Activated naive CD8-positive, alpha-beta T cell treated with anti-CD3 and anti-CD28 coated beads, Interleukin-2, amount 10 ng/mL, durations not matched to agents 7 days and 5 days (primary cell): ENCODE measurements around the gene METTL23. TPM values are rescaled to one million over a fixed set of nuclear protein-coding genes. Genes with fewer than 3 reads are reported as not detected.

Experiments
- ATAC-seq: fragments of 150-1000 bp; cut with Tn5 transposase; one replicate; pipeline ENCODE4 v1.10.0; 2021; ENCODE audit warnings: low read depth, moderate library complexity
- POLR2A ChIA-PET: fragments of 350-600 bp; sonication (Branson Sonifier 250); formaldehyde crosslinking; loops from one replicate; lab custom pipeline; 2021; ENCODE audit warnings: antibody characterized with exemption; lab: Charles Lee
- DNase-seq: peaks from one replicate; pipeline ENCODE4 v3.0.0; 2021
- H3K27ac Mint-ChIP-seq: one replicate; pipeline ENCODE4 v1.8.0; 2022; ENCODE audit warnings: mild to moderate bottlenecking, mixed read lengths
- H3K27me3 Mint-ChIP-seq: one replicate; pipeline ENCODE4 v1.8.0; 2022; ENCODE audit warnings: mild to moderate bottlenecking, moderate library complexity, mixed read lengths
- H3K36me3 Mint-ChIP-seq: one replicate; pipeline ENCODE4 v1.8.0; 2021; ENCODE audit warnings: mild to moderate bottlenecking, mixed read lengths
- H3K4me1 Mint-ChIP-seq: one replicate; pipeline ENCODE4 v1.8.0; 2021; ENCODE audit warnings: mixed read lengths
- H3K4me3 Mint-ChIP-seq: one replicate; pipeline ENCODE4 v1.8.0; 2022; ENCODE audit warnings: mild to moderate bottlenecking, moderate library complexity, mixed read lengths
- H3K9me3 Mint-ChIP-seq: one replicate; pipeline ENCODE4 v1.8.0; 2021; ENCODE audit warnings: mixed read lengths
- total RNA-seq, 2 experiments: library from RNA; stranded (reverse); gene quantifications; one replicate each; pipeline ENCODE4 v1.2.3, GENCODE V29; 2021

Gene METTL23
- total RNA-seq, 2 experiments from 2014 or later: 51.1 to 54.1 TPM

GRCh38 chr17:76751416-76751993, 24.9 kb downstream of the METTL23 start:
- no peaks in the 10 kb centered on the region for H3K27me3 Mint-ChIP-seq
- DNase-seq: no peak
- H3K36me3 Mint-ChIP-seq: peaks cover 20% of the 10 kb centered on the region
- no peak for ATAC-seq
- POLR2A ChIA-PET: interaction anchor here (0.9 to 2.5 kb wide), 5 partner anchors 14 to 24 kb away, joined by 3 to 47 read pairs (median 11); partner anchors contain the start of genes MFSD11 and SRSF2
- peaks cover 24% of the 10 kb centered on the region for H3K4me1 Mint-ChIP-seq
- peak overlapping the region; percentile 97 for H3K27ac Mint-ChIP-seq
- H3K9me3 Mint-ChIP-seq: no peaks in the 10 kb centered on the region
- peak overlapping the region; percentile 87 for H3K4me3 Mint-ChIP-seq

- DNase-seq: no peak
- POLR2A ChIA-PET: interaction anchor here (0.6 to 2.5 kb wide), 6 partner anchors 14 to 24 kb away, joined by 3 to 47 read pairs (median 10); partner anchors contain the start of genes MFSD11 and SRSF2
- peak overlapping the region; percentile 97 for H3K27ac Mint-ChIP-seq
- H3K36me3 Mint-ChIP-seq: peaks cover 22% of the 10 kb centered on the region
- no peaks in the 10 kb centered on the region for H3K27me3 Mint-ChIP-seq
- ATAC-seq: peak; percentile 88
- peaks cover 27% of the 10 kb centered on the region for H3K4me1 Mint-ChIP-seq
- H3K4me3 Mint-ChIP-seq: peak overlapping the region; percentile 87
- no peaks in the 10 kb centered on the region for H3K9me3 Mint-ChIP-seq
Observed at GRCh38 chr17:76752006-76752405, 25.4 kb downstream of the METTL23 start.

DNA sequence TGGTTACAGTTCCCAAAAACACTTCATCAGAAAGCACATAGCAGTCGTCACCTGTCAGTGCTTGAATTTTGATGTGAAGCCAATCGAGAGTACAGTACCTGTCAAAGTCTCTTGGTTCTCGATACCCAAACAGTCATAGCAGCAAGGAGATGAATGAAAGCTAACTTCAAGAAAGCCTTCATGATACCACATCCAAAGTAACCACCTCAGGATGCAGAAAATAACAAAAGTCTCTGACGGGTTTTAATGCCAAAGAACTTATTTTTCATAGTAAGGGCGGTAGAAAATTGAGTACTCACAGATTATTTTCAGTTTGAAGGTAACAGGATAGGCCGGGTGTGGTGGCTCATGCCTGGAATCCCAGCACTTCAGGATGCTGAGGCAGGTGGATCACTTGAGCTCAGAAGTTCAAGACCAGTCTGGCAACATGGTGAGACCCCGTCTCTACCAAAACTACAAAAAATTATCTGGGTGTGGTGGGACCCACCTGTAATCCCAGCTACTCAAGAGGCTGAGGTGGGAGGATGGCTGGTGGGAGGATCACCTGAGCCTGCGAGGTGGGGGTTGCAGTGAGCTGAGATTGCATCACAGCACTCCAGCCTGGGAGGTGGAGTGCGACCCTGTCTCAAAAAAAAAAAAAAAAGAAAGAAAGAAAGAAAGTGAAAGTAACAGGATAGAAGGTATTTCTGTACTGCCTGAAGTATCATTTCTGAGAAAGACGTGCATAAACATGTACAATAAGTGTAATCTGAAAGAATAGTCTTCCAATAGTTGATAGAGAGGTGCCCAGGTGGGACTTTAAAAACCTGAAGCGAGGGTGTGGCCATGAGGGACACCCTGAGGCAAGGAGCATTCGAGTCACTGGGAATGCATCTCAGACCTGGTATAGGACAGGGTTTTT, 26.7 kb downstream of the METTL23 start:
- Mint-ChIP-seq H3K4me3 (peak overlapping the region; percentile 87), H3K27ac (peak overlapping the region; percentile 97), H3K36me3 (peaks cover 23% of the 10 kb centered on the region), H3K9me3 (no peaks in the 10 kb centered on the region), H3K27me3 (no peaks in the 10 kb centered on the region), H3K4me1 (peaks cover 30% of the 10 kb centered on the region)
- DNase-seq: peak; percentile 42
- POLR2A ChIA-PET: interaction anchor here (0.7 to 2.5 kb wide), 11 partner anchors 12 to 622 kb away, joined by 3 to 47 read pairs (median 4); partner anchors contain the start of genes JMJD6, METTL23, MFSD11 and SRSF2
- ATAC-seq: peak; percentile 57

GRCh38 chr17:76755285-76755684, 28.6 kb downstream of the METTL23 start:
- no peaks in the 10 kb centered on the region for H3K9me3 Mint-ChIP-seq
- ATAC-seq: no peak
- peaks cover 25% of the 10 kb centered on the region for H3K4me1 Mint-ChIP-seq
- no peak overlapping the region for H3K27ac Mint-ChIP-seq
- POLR2A ChIA-PET: interaction anchor here (0.7 to 1.4 kb wide), 4 partner anchors 17 to 371 kb away, joined by 3 to 9 read pairs (median 4); partner anchors contain the start of gene MFSD11
- no peaks in the 10 kb centered on the region for H3K27me3 Mint-ChIP-seq
- H3K4me3 Mint-ChIP-seq: no peak overlapping the region
- peaks cover 9% of the 10 kb centered on the region for H3K36me3 Mint-ChIP-seq
- no peak for DNase-seq

- H3K4me3 Mint-ChIP-seq: no peak overlapping the region
- no peaks in the 10 kb centered on the region for H3K9me3 Mint-ChIP-seq
- H3K4me1 Mint-ChIP-seq: peaks cover 21% of the 10 kb centered on the region
- DNase-seq: no peak
- POLR2A ChIA-PET: no interaction called here
- no peak overlapping the region for H3K27ac Mint-ChIP-seq
- H3K27me3 Mint-ChIP-seq: no peaks in the 10 kb centered on the region
- no peak for ATAC-seq
- peaks cover 7% of the 10 kb centered on the region for H3K36me3 Mint-ChIP-seq
Observed at GRCh38 chr17:76757256-76757655, 30.6 kb downstream of the METTL23 start.

DNA sequence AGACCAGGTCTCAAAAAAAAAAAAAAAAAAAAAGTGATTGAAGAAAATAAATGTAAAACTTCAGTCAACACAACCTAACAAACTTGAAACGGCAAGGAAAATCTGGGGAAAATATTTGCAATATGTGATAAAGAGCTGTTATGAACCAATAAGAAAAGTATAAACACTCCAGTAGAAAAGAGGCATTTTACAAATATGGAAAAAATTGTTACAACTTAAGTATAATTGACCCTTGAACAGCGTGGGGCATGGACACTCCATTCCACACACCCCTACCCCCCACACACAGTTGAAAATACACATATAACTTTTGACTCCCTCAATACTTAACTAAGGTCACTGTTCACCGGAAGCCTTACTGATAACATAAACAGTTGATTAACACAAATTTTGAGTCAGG, 31.9 kb downstream of the METTL23 start:
- ATAC-seq: no peak
- DNase-seq: no peak
- H3K27ac Mint-ChIP-seq: no peak overlapping the region
- H3K4me3 Mint-ChIP-seq: no peak overlapping the region
- H3K4me1 Mint-ChIP-seq: peaks cover 11% of the 10 kb centered on the region
- peaks cover 7% of the 10 kb centered on the region for H3K36me3 Mint-ChIP-seq
- no peaks in the 10 kb centered on the region for H3K27me3 Mint-ChIP-seq
- no peaks in the 10 kb centered on the region for H3K9me3 Mint-ChIP-seq
- POLR2A ChIA-PET: interaction anchor here (0.7 kb wide), 1 partner anchor 33 kb away, joined by 3 read pairs; no protein-coding TSS in a partner anchor

GRCh38 chr17:76772842-76773525, 46.3 kb downstream of the METTL23 start:
- POLR2A ChIA-PET: interaction anchor here (1.0 to 1.8 kb wide), 6 partner anchors 18 to 47 kb away, joined by 3 to 16 read pairs (median 8); partner anchors contain the start of genes JMJD6, METTL23, MFSD11 and SRSF2
- peak overlapping the region; percentile 92 for H3K27ac Mint-ChIP-seq
- peak overlapping the region; percentile 86 for H3K4me3 Mint-ChIP-seq
- H3K27me3 Mint-ChIP-seq: no peaks in the 10 kb centered on the region
- peaks cover 44% of the 10 kb centered on the region for H3K36me3 Mint-ChIP-seq
- peaks cover 21% of the 10 kb centered on the region for H3K4me1 Mint-ChIP-seq
- DNase-seq (peak; percentile 40), ATAC-seq (peak; percentile 100)
- peaks cover 4% of the 10 kb centered on the region for H3K9me3 Mint-ChIP-seq

DNA sequence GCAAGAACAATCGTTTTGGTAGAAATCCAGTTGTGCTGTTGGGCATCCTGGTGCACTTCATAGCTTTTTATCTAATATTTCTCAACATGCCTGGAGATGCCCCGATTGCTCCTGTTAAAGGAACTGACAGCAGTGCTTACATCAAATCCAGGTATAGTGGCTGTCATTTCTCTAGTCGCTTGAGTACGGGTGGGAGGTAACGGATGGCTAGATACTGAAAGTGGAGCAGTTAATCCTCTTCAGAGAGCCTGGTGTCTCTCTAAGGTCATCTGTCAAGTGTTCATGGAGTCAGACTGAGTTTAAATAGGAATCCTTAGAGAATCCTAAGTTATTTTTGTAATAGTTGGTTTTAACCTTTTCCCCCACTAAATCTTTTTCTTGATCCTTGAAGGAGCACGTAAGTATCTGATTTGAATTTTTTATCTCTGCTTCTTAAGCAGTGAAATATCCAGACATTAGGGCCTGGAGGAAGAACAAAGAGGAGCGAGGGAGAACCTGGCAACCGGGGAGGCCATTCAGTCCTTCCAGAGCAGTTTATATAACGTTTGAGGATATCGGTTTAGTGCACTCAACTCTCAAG, 48.5 kb downstream of the METTL23 start:
- Mint-ChIP-seq H3K27ac (no peak overlapping the region), H3K4me3 (no peak overlapping the region), H3K9me3 (peaks cover 4% of the 10 kb centered on the region), H3K4me1 (peaks cover 21% of the 10 kb centered on the region), H3K36me3 (peaks cover 36% of the 10 kb centered on the region), H3K27me3 (no peaks in the 10 kb centered on the region)
- ATAC-seq (no peak), DNase-seq (no peak)
- POLR2A ChIA-PET: no interaction called here

DNA sequence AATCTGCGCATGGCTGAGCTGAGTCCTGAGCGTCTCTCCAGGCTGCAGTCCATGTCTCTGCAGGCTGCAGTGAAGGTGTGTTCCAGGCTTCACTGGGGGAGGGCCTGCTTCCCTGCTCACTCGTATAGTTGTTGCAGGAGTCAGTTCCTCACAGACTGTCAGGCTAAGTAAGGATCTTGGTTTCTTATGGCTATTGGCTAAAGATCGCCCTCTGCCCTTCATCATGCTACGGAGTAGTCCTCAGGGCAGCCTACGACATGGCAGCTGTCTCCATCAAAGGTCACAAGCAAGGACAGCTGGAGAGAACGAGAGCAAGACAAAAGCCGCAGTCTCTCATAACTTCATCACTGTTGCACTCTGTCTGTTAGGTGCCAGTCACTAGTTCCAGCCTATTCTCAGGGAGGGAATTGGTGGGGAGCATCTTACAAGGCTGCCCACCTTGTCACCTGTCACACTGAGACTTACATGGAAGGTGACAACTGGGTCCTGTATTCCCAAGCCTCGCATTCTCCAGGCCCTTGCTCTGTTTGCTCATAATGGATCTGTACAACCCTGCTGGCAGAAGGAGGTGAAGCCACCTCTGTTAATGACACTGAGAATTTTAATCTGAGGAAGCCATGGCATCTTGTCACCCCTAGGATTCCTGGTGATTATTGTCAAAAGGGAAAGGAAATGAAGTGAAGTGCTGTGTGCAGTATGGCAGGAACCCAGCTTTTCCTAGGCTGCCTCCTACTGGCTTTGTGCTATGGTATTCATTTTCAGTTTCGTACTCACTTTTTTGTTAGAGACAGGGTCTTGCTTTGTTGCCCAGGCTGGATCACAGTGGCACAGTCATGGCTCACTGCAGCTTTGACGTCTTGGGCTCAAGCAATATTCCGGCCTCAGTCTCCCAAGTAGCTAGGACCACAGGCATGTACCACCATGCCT, 54.7 kb downstream of the METTL23 start:
- Mint-ChIP-seq H3K9me3 (no peaks in the 10 kb centered on the region), H3K36me3 (peaks cover 3% of the 10 kb centered on the region), H3K27me3 (no peaks in the 10 kb centered on the region), H3K4me3 (no peak overlapping the region), H3K4me1 (no peaks in the 10 kb centered on the region), H3K27ac (no peak overlapping the region)
- ATAC-seq: peak; percentile 47
- POLR2A ChIA-PET: interaction anchor here (1.2 kb wide), 1 partner anchor 54 kb away, joined by 6 read pairs; the partner anchor contains the start of gene METTL23
- no peak for DNase-seq

DNA sequence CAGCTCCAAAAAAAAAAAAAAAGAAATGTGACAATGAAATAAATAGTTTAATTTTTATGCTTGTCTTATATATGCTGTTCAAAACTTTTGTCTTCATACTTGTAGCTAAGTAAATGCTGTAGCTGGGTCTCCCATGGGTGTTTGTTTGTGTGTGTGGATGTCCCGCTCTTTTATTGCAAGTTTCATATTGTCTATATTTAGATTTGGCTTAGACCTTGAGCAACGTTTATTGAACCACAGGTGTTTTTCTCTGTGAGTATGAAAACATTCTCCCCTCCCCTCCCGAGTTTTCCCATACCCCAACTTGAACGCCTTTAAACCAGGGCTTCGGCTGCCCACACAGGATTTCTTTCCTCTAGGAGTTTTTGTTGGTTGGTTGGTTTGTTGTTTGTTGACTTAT, 56.5 kb downstream of the METTL23 start:
- ATAC-seq: no peak
- no peak overlapping the region for H3K27ac Mint-ChIP-seq
- peaks cover 1% of the 10 kb centered on the region for H3K36me3 Mint-ChIP-seq
- H3K27me3 Mint-ChIP-seq: no peaks in the 10 kb centered on the region
- POLR2A ChIA-PET: interaction anchor here (0.6 kb wide), 2 partner anchors 34 to 47 kb away, joined by 3 to 4 read pairs; no protein-coding TSS in a partner anchor
- no peak for DNase-seq
- no peaks in the 10 kb centered on the region for H3K9me3 Mint-ChIP-seq
- no peak overlapping the region for H3K4me3 Mint-ChIP-seq
- no peaks in the 10 kb centered on the region for H3K4me1 Mint-ChIP-seq
